GM18505 (cell line): Measurements from ENCODE around the gene FAT2.
"Not testable (repeated sequence)": the region's sequence is repeated elsewhere in the genome, so short reads cannot be mapped to it uniquely, and the experiment has no call there.

Source experiments
- ATAC-seq: cut with Tn5 transposase; IDR thresholded peaks from one replicate; pipeline ENCODE4 v1.9.1; 2021; ENCODE audit not compliant: unreplicated experiment
- POLR2A ChIP-seq: IDR thresholded peaks from 4 replicates; pipeline ENCODE4 v1.6.1; 2011; ENCODE audit warnings: borderline replicate concordance; ENCODE audit not compliant: insufficient read depth, insufficient read length; ENCODE audit errors: extremely low read depth

Gene FAT2

DNA sequence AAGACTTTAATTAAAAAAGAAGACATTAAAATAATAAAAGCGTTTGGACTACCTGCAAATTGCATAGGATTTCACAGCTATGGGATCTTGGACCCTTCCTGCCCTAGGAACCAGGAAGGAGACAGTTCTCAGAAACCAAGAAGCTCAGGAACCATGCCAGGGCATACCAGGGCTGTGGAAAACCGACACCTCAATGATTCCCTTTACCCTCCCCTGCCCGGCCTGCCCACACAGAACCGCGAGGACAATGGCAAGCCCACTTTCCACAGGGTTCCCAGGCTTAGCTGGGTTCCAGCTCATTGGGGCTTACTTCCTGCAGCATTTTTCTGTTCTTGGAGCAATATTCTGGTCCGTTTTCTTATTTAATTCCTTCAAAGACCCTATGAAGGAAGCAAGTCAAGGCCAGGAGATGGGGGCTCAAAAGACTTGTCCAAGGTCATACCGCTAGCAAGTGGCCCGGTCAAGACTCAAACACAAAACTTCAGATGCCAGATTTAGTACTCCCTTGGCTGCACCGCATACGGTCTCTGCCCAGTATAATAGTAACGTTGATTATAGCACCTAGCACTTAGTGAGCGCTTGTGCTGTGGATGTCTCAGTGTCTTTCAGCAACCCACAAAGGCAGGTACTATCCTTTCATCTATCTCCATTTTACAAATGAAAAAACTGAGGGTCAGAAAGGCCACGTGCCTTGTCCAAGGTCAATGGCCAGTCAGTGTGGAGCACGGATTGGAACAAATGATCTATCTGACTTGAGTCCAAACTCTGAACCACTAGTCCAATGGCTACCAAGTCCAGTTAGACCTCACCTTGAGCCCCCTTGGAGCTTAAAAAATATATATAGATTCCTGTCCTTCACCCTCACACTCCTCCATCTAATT lies 6.8 kb downstream of the FAT2 start:
- TF ChIP-seq POLR2A: no peak
- no peak for ATAC-seq

DNA sequence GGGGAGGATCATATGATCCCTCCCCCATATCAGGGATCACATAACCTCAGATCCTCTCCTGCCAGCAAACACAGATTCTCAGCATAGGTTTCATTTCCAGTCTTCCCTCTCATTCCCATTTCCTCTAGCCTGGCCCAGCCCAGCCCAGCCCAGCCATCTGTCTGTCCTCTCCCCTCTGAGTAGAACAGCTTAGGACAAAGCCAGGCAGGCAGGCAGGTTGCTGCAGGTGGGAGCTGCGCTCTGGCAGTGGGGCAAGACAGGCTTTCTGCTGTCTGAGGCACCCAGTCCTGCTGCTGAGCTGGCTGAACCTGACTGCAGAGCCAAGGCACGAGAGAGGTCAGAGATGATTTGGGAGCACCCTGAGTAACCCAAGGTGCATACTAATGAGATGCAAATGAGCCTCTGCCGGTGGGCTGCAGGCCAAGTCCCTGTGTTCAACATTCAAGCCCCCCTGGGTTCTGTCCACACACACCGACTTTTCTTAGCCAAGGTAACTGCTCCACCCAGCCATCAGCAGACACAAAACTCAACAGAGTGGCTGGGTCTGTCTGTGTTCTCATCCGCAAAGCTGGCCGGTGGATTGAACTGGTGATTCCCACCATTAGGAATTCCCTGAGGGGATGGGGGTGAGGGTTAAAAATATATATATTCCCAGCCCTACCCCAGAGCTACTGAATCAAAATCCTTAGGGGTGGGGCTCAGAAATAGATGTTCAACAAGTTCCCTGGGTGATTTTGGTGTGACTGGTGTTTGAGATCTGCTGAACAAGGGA lies 9.1 kb downstream of the FAT2 start:
- no peak for ATAC-seq
- no peak for TF ChIP-seq POLR2A

GRCh38 chr5:151581347-151581746 lies 9.8 kb downstream of the FAT2 start:
- ATAC-seq: no peak
- TF ChIP-seq POLR2A: no peak

- TF ChIP-seq POLR2A: no peak
- ATAC-seq: no peak
These were observed 10.3 kb downstream of the FAT2 start for GRCh38 chr5:151580858-151581257.

DNA sequence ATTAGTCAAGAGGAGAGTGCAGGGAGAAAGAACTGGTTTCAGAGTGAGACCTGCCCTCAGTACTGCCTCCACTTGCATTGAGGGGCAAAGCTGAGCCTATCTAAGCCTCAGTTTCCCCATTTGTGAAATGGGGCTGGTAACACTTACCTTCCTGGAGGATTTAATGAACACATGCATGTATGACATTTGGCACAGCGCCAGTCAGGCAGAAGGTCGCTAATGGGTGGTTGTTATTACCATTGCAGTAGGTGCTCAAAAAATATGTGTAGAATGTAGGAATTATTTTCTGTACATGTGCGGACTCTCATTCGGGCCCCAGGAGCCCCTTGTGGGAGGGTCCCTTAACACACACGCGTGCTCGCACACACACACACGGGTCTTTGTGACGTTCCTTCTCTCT lies 10.9 kb downstream of the FAT2 start:
- ATAC-seq: no peak
- TF ChIP-seq POLR2A: no peak

DNA sequence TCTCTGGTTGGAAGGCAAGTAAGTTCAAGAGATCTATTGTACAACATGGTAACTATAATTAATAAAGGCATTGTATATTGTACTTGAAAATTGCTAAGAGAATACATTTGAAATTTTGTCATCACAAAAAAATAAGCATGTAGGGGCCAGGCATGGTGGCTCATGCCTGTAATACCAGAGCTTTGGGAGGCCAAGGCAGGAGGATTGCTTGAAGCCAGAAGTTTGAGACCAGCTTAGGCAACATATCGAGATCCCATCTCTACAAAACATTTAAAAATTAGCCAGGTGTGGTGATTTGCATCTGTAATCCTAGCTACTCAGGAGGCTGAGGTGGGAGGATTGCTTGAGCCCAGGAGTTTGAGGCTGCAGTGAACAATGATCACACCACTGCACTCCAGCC lies 12.0 kb downstream of the FAT2 start:
- not testable (repeated sequence) for ATAC-seq

GRCh38 chr5:151578326-151579025 lies 12.7 kb downstream of the FAT2 start:
- no peak for ATAC-seq
- no peak for TF ChIP-seq POLR2A

GRCh38 chr5:151577566-151577965 lies 13.6 kb downstream of the FAT2 start:
- no peak for TF ChIP-seq POLR2A

DNA sequence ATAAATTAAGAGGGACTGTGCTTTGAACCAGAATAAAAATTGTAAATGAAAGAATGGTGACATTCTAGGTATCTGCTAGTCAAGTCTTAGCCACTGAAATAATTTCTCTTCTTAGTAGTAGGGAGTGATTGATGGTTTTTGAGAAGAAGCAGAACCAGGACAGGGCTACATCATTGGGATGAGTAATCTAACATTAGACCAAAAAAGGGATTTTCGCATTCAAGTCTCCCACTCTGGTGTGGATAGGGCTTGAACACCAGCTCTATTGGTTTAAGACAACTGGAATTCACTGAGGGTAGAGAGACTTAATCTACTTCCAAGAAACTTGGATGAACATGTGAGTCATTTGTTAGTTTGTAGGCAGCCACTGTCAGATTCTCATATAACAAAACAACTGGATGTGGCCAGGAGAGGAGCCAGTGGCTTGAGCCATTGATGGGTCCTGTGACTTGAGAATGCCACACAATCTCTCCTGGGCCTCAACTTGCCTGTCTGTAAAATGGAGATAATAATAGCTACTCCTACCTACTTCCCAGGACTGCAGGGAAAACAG lies 16.6 kb downstream of the FAT2 start:
- no peak for TF ChIP-seq POLR2A
- no peak for ATAC-seq

More at GRCh38 chr5:151577566-151577965, 13.6 kb downstream of the FAT2 start:
- ATAC-seq: no peak

- no peak for ATAC-seq
- TF ChIP-seq POLR2A: no peak
These were observed 18.3 kb downstream of the FAT2 start for GRCh38 chr5:151572657-151573368.

DNA sequence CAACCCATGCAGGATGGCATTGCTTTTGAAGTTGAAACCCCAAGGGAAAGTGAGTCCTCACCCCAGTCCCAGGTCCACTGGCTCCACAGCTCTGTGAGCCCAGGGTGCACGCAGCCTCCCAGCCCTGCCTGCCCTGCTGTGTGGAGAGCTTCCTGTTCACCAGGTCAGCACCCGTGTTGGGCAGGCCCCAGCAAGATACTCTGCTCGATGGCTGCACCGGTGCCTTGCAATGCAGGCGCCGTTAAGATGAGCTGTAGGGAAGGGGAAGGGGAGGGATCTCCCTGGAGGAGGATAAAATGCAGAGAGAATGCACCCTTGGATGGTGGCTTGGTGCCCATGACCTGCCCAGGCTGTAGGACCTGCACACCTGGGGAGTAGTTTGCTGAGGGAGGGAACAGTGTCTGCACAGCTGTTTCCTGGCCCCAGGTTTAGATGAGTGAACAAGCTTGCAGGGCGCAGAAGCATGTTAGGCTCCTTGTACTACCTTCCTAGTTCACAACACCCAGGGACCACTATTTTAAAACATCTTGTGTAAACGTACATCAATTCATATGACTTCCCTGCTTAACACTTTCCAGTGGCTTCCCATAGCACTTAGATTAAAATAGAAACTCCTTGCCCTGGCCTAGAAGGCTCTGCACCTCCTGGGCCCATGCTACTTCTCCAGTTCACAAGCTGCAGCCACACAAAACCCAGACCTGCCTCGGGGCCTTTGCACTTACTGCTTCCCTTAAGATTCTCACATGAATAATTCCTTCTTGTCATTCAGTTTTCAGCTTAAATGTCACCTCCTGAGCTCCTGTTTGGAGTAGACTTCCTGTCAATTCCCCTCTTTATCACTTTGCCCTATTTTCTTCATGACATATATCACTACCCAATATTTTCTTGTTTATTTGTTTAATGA lies 19.6 kb downstream of the FAT2 start:
- no peak for TF ChIP-seq POLR2A
- no peak for ATAC-seq
